HG02642 (cell line): ENCODE results near the gene VWF.

ENCODE experiments used
- ATAC-seq: cut with Tn5 transposase; IDR thresholded peaks from one replicate; pipeline ENCODE4 v1.9.1; 2021; ENCODE audit warnings: mild to moderate bottlenecking; ENCODE audit not compliant: unreplicated experiment, poor library complexity

VWF gene

GRCh38 chr12:5901416-5901815, 223.1 kb downstream of the VWF start:
- no peak for ATAC-seq

GRCh38 chr12:5900533-5901205, 223.8 kb downstream of the VWF start:
- ATAC-seq: no peak

GRCh38 chr12:5900076-5900475, 224.4 kb downstream of the VWF start:
- ATAC-seq: no peak

- ATAC-seq: no peak
These were observed 224.8 kb downstream of the VWF start for GRCh38 chr12:5899675-5900074.

- no peak for ATAC-seq
These were observed 225.6 kb downstream of the VWF start for GRCh38 chr12:5898874-5899273.
